GM12878 (cell line): Measurements from ENCODE around the gene ABTB1. TPM values are rescaled to one million over a fixed set of nuclear protein-coding genes. Genes with fewer than 3 reads are reported as not detected.

Source experiments
- ATAC-seq: fragments of 200-7000 bp; cut with Tn5 transposase; 3 replicates; pipeline ENCODE4 v1.9.1; 2020; ENCODE audit warnings: mild to moderate bottlenecking, moderate library complexity
- BruUV-seq: library from RNA; stranded (reverse); fragments of 400-500 nt; replicated peaks from 2 replicates; lab custom pipeline; 2021; lab: Mats Ljungman, UMichigan
- CTCF ChIA-PET: fragments of 300-600 bp; sonication (Branson Sonifier 250); formaldehyde crosslinking; extraction: SDS; loops from one replicate; lab custom pipeline; 2021; ENCODE audit warnings: inconsistent platforms; lab: Yijun Ruan, JAX
- POLR2A ChIA-PET: fragments of 350-600 bp; formaldehyde crosslinking; extraction: SDS; loops from one replicate; lab custom pipeline; 2021; ENCODE audit warnings: inconsistent platforms; lab: Charles Lee
- RAD21 ChIA-PET: fragments of 300-600 bp; sonication (Branson Sonifier 250); formaldehyde crosslinking; loops from one replicate; lab custom pipeline; 2023; ENCODE audit warnings: antibody characterized with exemption; ENCODE audit not compliant: unreplicated experiment; lab: Charles Lee
- SMC1A ChIA-PET: fragments of 300-600 bp; sonication (Branson Sonifier 250); formaldehyde crosslinking; loops from one replicate; lab custom pipeline; 2023; ENCODE audit not compliant: unreplicated experiment, uncharacterized antibody; lab: Charles Lee
- DNase-seq: peaks from one replicate; pipeline ENCODE4 v3.0.0-alpha.2; 2011; ENCODE audit warnings: low read depth, low spot score
- FAIRE-seq: peaks from 3 replicates; lab custom pipeline; 2011; peaks lifted over from hg19 to GRCh38; lab: Jason Lieb, UNC
- H2AFZ ChIP-seq: 2 replicates; pipeline ENCODE4 v1.6.0; 2011; ENCODE audit warnings: low read depth, low read length, control low read depth; ENCODE audit not compliant: control insufficient read depth
- H3K27ac ChIP-seq: 2 replicates; pipeline ENCODE4 v1.5.1; 2011; ENCODE audit warnings: control low read depth; ENCODE audit not compliant: control insufficient read depth, insufficient read depth
- H3K27me3 ChIP-seq, 2 experiments: replicated peaks in 1 of 2; 2 replicates each; pipeline versions ENCODE4 v1.6.0 to v1.6.1; 2011; ENCODE audit warnings: low read length in 1 of 2; ENCODE audit not compliant: control insufficient read depth in 2 of 2, insufficient read depth in 2 of 2
- H3K36me3 ChIP-seq, 2 experiments: 2 replicates each; pipeline ENCODE4 v1.5.1; 2011; ENCODE audit warnings: low read length in 1 of 2; ENCODE audit not compliant: control insufficient read depth in 2 of 2, insufficient read depth in 2 of 2
- H3K4me1 ChIP-seq: 2 replicates; pipeline ENCODE4 v1.6.1; 2011; ENCODE audit warnings: mild to moderate bottlenecking, low read length, moderate library complexity, mixed read lengths; ENCODE audit not compliant: control insufficient read depth, insufficient read depth
- H3K4me2 ChIP-seq: 2 replicates; pipeline ENCODE4 v1.6.0; 2011; ENCODE audit warnings: control low read depth; ENCODE audit not compliant: control insufficient read depth, insufficient read depth
- H3K4me3 ChIP-seq: fragments of 200-600 bp; sonication (generic); 2 replicates; pipeline ENCODE4 v1.5.1; 2016
- H3K79me2 ChIP-seq: 2 replicates; pipeline ENCODE4 v1.6.0; 2011; ENCODE audit warnings: low read length; ENCODE audit not compliant: control insufficient read depth, insufficient read depth
- H3K9ac ChIP-seq: 2 replicates; pipeline ENCODE4 v1.8.0; 2011; ENCODE audit warnings: low read length, control low read depth, mixed read lengths; ENCODE audit not compliant: control insufficient read depth, insufficient read depth
- H3K9me3 ChIP-seq: replicated peaks from 3 replicates; pipeline ENCODE4 v1.5.1; 2011; ENCODE audit warnings: mild to moderate bottlenecking, low read length; ENCODE audit not compliant: control insufficient read depth, insufficient read depth
- H4K20me1 ChIP-seq: 2 replicates; pipeline ENCODE4 v1.6.0; 2011; ENCODE audit not compliant: control insufficient read depth, insufficient read depth
- CHD2 ChIP-seq: IDR thresholded peaks from 2 replicates; pipeline ENCODE4 v1.6.1; 2011; ENCODE audit warnings: low read depth, low read length, improper control_type of control experiment, borderline replicate concordance
- CREM ChIP-seq: IDR thresholded peaks from 2 replicates; pipeline ENCODE4 v1.6.1; 2014; ENCODE audit warnings: antibody characterized with exemption, low read depth
- EGR1 ChIP-seq, 2 experiments: IDR thresholded peaks; 1 replicate in 1 of 2; 2 replicates in 1 of 2; pipeline ENCODE4 v1.6.1; 2011 to 2012; ENCODE audit warnings: low read depth in 2 of 2, low read length in 2 of 2, borderline replicate concordance in 1 of 2, mild to moderate bottlenecking in 1 of 2, moderate library complexity in 1 of 2
- IRF4 ChIP-seq: IDR thresholded peaks from 2 replicates; pipeline ENCODE4 v1.6.1; 2011; ENCODE audit warnings: low read depth, low read length
- MTA3 ChIP-seq: IDR thresholded peaks from 2 replicates; pipeline ENCODE4 v1.6.1; 2012; ENCODE audit warnings: low read length, inconsistent platforms, borderline replicate concordance
- POLR2A ChIP-seq: IDR thresholded peaks from 2 replicates; pipeline ENCODE4 v1.6.1; 2011; ENCODE audit warnings: low read depth, mild to moderate bottlenecking, low read length
- RELB ChIP-seq: fragments of 450-650 bp; IDR thresholded peaks from 2 replicates; pipeline ENCODE4 v1.6.1; 2017; ENCODE audit warnings: low read depth, mild to moderate bottlenecking, moderate library complexity
- ZBTB11 ChIP-seq: fragments of 450-650 bp; formaldehyde crosslinking; IDR thresholded peaks from 2 replicates; pipeline ENCODE4 v1.5.0; 2022; ENCODE audit warnings: mild to moderate bottlenecking, missing genetic modification characterization
- ZNF207 ChIP-seq: fragments of 450-650 bp; IDR thresholded peaks from 2 replicates; pipeline ENCODE4 v1.6.1; 2014; ENCODE audit warnings: antibody characterized with exemption, mild to moderate bottlenecking, borderline replicate concordance
- ZNF24 ChIP-seq: fragments of 450-650 bp; IDR thresholded peaks from 2 replicates; pipeline ENCODE4 v1.6.1; 2017; ENCODE audit warnings: antibody characterized with exemption, mild to moderate bottlenecking
- ZNF384 ChIP-seq: IDR thresholded peaks from 2 replicates; pipeline ENCODE4 v1.6.1; 2012; ENCODE audit warnings: low read depth, mild to moderate bottlenecking, low read length, improper control_type of control experiment, borderline replicate concordance
- WGBS: methylation state at CpG from one replicate; pipeline ENCODE4 v1.1.6; 2016; ENCODE audit warnings: low lambda C conversion rate; ENCODE audit not compliant: insufficient replicate concordance, insufficient coverage; ENCODE audit errors: missing lambda C conversion rate; 5-methylcytosine and 5-hydroxymethylcytosine counted together
- in situ Hi-C: fragments of 300-500 bp; cut with MboI; formaldehyde crosslinking; loops from 9 replicates; pipeline ENCODE4 v1.14.3; 2018; ENCODE audit warnings: mixed read lengths
- intact Hi-C: fragments of 100-400 bp; cut with micrococcal nuclease; formaldehyde crosslinking; loops from one replicate; pipeline ENCODE4 v1.14.2; 2022; ENCODE audit not compliant: unreplicated experiment
- polyA plus RNA-seq, 11 experiments: library from polyadenylated mRNA; depleted of rRNA in 4 of 11; unstranded in 6 of 11; stranded (reverse) in 5 of 11; fragments of >200 nt; fragmentation: Nextera tagmentation in 4 of 11; fragmentation: Illumina TruSeq in 1 of 11; extraction: Ambion mirVana in 4 of 11; extraction: Trizol in 1 of 11; gene quantifications; 1 replicate in 1 of 11; 2 replicates in 10 of 11; pipeline versions ENCODE4 v1.2.1 to v1.2.3, GENCODE V29; 2011 to 2016; ENCODE audit warnings: inconsistent platforms in 2 of 11, missing spikeins in 2 of 11, low read depth in 1 of 11
- total RNA-seq, 4 experiments: library from RNA; depleted of rRNA in 3 of 4; stranded (reverse); fragments of >200 nt in 3 of 4; fragmentation: Illumina TruSeq in 1 of 4; extraction: Trizol in 1 of 4; gene quantifications; 2 replicates each; pipeline versions ENCODE4 v1.2.1 to v1.2.3, GENCODE V29; 2013 to 2021

The ABTB1 gene
- total and polyA plus RNA-seq, 10 of the 15 experiments (the other 5 are each of a cell fraction or from before 2014, with no cell fraction given), result 0.11 to 10.2 (median 7.1) TPM

- peaks cover 7 to 13% of the 10 kb centered on the region in 2 experiments; a peak in 3 of 4 replicates for H3K36me3 ChIP-seq
- ChIA-PET CTCF (no interaction called here), POLR2A (no interaction called here), SMC1A (no interaction called here), RAD21 (no interaction called here)
- in situ Hi-C loops, result no loop called here
- H3K9ac ChIP-seq, result no peak overlapping the region
- H3K27me3 ChIP-seq, result no peaks in the 10 kb centered on the region
- no peaks in the 10 kb centered on the region for H3K9me3 ChIP-seq
- no peak overlapping the region for H3K27ac ChIP-seq
- no peaks in the 10 kb centered on the region for H4K20me1 ChIP-seq
- no TSS peak for BruUV-seq
- intact Hi-C loops, result no loop called here
- H3K4me3 ChIP-seq, result no peak overlapping the region
- H2AFZ ChIP-seq, result no peak overlapping the region
- ATAC-seq, result no peak
- peaks cover 14% of the 10 kb centered on the region for H3K4me1 ChIP-seq
- no peak for FAIRE-seq
- DNase-seq, result no peak
- TF ChIP-seq RELB, result no peak
- TF ChIP-seq CREM, result no peak
- TF ChIP-seq ZNF24, result peak; percentile 97
- no peak for TF ChIP-seq EGR1 (IDR thresholded peaks at IDR 0.05; ENCODE audit: borderline replicate concordance in 1 of 2, low read depth in 2 of 2, low read length in 2 of 2)
- TF ChIP-seq ZNF384, result no peak
- WGBS, result 97% methylated on average over 2 of the region's 2 CpGs
- no peaks in the 10 kb centered on the region for H3K79me2 ChIP-seq
- no peak overlapping the region for H3K4me2 ChIP-seq
These were observed 14.5 kb downstream of the ABTB1 start for GRCh38 chr3:127687228-127687737.

- peaks cover 14 to 19% of the 10 kb centered on the region in 2 experiments for H3K36me3 ChIP-seq
- H3K27me3 ChIP-seq, result no peaks in the 10 kb centered on the region
- DNase-seq, result no peak
- peaks cover 9% of the 10 kb centered on the region for H3K4me1 ChIP-seq
- no peak overlapping the region for H3K4me2 ChIP-seq
- CTCF ChIA-PET, result no interaction called here
- in situ Hi-C loops, result no loop called here
- TF ChIP-seq IRF4 (no peak), ZNF207 (no peak), ZBTB11 (CRISPR knock-in tag) (no peak), POLR2A (0 out of 2 replicates have a peak, but pooled peaks have one; percentile 24), CHD2 (no peak), MTA3 (0 out of 2 replicates have a peak, but pooled peaks have one; percentile 26)
- TF ChIP-seq, all 136 proteins: peak for 2
- POLR2A ChIA-PET, result no interaction called here
- no peaks in the 10 kb centered on the region for H3K79me2 ChIP-seq
- H3K4me3 ChIP-seq, result no peak overlapping the region
- RAD21 ChIA-PET, result no interaction called here
- no peaks in the 10 kb centered on the region for H4K20me1 ChIP-seq
- FAIRE-seq, result no peak
- WGBS, result 72% methylated on average over 2 of the region's 2 CpGs
- H2AFZ ChIP-seq, result no peak overlapping the region
- no peaks in the 10 kb centered on the region for H3K9me3 ChIP-seq
- no peak overlapping the region for H3K9ac ChIP-seq
- intact Hi-C loops, result no loop called here
- no peak overlapping the region for H3K27ac ChIP-seq
- SMC1A ChIA-PET, result no interaction called here
- ATAC-seq, result no peak
- BruUV-seq, result no TSS peak
These were observed 15.3 kb downstream of the ABTB1 start for GRCh38 chr3:127688022-127688415.
